Adrenal gland (tissue), 5 donors: ENCODE measurements around the gene PARD3B.

ENCODE experiments used
- POLR2A ChIP-seq, 2 donors: fragments of 450-650 bp; IDR thresholded peaks; one replicate each; pipeline ENCODE4 v1.6.1; 2017; ENCODE audit warnings: antibody characterized with exemption in 2 of 2, mild to moderate bottlenecking in 2 of 2, moderate library complexity in 1 of 2
- TF ChIP-seq, protein P1 (sequence below), 6 experiments: fragments of 450-650 bp in 4 of 6; fragments of 200-600 bp in 2 of 6; sonication (generic) in 1 of 6; IDR thresholded peaks; 1 replicate in 5 of 6; 2 replicates in 1 of 6; pipeline versions ENCODE4 v1.5.1 to v1.8.0; 2016 to 2021; ENCODE audit warnings: antibody characterized with exemption in 6 of 6, mild to moderate bottlenecking in 2 of 6, moderate library complexity in 1 of 6
- donor health status: DM: no; HTN: no; CAD: no.

DNA sequence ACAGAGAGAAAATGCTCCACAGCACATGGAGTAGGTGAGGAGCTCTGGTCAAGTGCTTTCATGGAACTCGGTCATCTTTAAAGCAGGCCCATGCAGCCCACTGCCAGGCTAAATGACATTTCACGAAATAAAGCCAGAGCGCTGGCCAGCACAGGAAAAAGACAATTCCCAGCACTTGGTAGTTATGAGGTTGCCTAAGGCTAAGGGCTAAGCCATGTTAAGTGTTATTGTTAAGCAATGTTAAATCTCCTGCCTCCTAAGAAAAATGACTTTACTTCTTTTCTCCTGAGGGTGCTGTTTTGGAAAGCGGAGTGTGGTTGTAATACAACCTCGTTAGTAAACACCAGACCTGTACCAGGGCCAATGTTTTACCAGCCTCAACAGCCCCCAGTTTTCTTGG lies 1011.1 kb downstream of the PARD3B start:
- TF ChIP-seq, protein P1, sequence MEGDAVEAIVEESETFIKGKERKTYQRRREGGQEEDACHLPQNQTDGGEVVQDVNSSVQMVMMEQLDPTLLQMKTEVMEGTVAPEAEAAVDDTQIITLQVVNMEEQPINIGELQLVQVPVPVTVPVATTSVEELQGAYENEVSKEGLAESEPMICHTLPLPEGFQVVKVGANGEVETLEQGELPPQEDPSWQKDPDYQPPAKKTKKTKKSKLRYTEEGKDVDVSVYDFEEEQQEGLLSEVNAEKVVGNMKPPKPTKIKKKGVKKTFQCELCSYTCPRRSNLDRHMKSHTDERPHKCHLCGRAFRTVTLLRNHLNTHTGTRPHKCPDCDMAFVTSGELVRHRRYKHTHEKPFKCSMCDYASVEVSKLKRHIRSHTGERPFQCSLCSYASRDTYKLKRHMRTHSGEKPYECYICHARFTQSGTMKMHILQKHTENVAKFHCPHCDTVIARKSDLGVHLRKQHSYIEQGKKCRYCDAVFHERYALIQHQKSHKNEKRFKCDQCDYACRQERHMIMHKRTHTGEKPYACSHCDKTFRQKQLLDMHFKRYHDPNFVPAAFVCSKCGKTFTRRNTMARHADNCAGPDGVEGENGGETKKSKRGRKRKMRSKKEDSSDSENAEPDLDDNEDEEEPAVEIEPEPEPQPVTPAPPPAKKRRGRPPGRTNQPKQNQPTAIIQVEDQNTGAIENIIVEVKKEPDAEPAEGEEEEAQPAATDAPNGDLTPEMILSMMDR (IDR thresholded peaks at IDR 0.05), result no peak
- no peak for TF ChIP-seq POLR2A (IDR thresholded peaks at IDR 0.05)
